Mesodermal cell (in vitro differentiated cells): Measurements from ENCODE around the gene ELP4.

Experiments used
- H3K27ac ChIP-seq: 2 replicates; pipeline ENCODE4 v1.7.0; 2013; ENCODE audit warnings: mild to moderate bottlenecking, low read depth, low read length, moderate library complexity; ENCODE audit not compliant: severe bottlenecking
- H3K36me3 ChIP-seq: 2 replicates; pipeline ENCODE4 v1.7.1; 2013; ENCODE audit warnings: mild to moderate bottlenecking, low read length, moderate library complexity; ENCODE audit not compliant: control insufficient read depth, insufficient read depth
- H3K4me1 ChIP-seq: one replicate; pipeline ENCODE4 v1.7.1; 2013; ENCODE audit warnings: mild to moderate bottlenecking, low read length; ENCODE audit not compliant: insufficient read depth, control insufficient read depth, poor library complexity, severe bottlenecking
- H3K4me3 ChIP-seq: 2 replicates; pipeline ENCODE4 v1.7.0; 2013; ENCODE audit warnings: low read length, control low read depth, mild to moderate bottlenecking; ENCODE audit not compliant: insufficient read depth, poor library complexity, severe bottlenecking; ENCODE audit errors: extremely low read depth
- H3K9me3 ChIP-seq: 2 replicates; pipeline ENCODE4 v1.7.1; 2013; ENCODE audit warnings: mild to moderate bottlenecking, low read length, moderate library complexity; ENCODE audit not compliant: control insufficient read depth
- WGBS, 2 experiments: methylation state at CpG; one replicate each; pipeline ENCODE4 v1.1.5; 2013; ENCODE audit warnings: missing lambda C conversion rate in 2 of 2; ENCODE audit not compliant: insufficient coverage in 2 of 2; 5-methylcytosine and 5-hydroxymethylcytosine counted together

ELP4 gene

GRCh38 chr11:31818425-31818755 lies 308.8 kb downstream of the ELP4 start:
- no peaks in the 10 kb centered on the region for H3K9me3 ChIP-seq
- WGBS, 2 experiments = 5 to 7% methylated on average over 8 of the region's 9 CpGs
- no peak overlapping the region for H3K4me3 ChIP-seq
- no peak overlapping the region for H3K27ac ChIP-seq
- H3K36me3 ChIP-seq = no peaks in the 10 kb centered on the region
- H3K4me1 ChIP-seq = peaks cover 17% of the 10 kb centered on the region

- no peaks in the 10 kb centered on the region for H3K36me3 ChIP-seq
- no peak overlapping the region for H3K4me3 ChIP-seq
- H3K27ac ChIP-seq = no peak overlapping the region
- 3 to 4% methylated on average over 17 to 22 of the region's 26 CpGs for WGBS, 2 experiments
- no peaks in the 10 kb centered on the region for H3K9me3 ChIP-seq
- peaks cover 14% of the 10 kb centered on the region for H3K4me1 ChIP-seq
These were observed 309.3 kb downstream of the ELP4 start for GRCh38 chr11:31818874-31819331.

- Histone ChIP-seq H3K9me3 (no peaks in the 10 kb centered on the region), H3K4me3 (no peak overlapping the region), H3K27ac (no peak overlapping the region), H3K36me3 (no peaks in the 10 kb centered on the region), H3K4me1 (peaks cover 14% of the 10 kb centered on the region)
- WGBS, 2 experiments = 1 to 3% methylated on average over 47 to 49 of the region's 55 CpGs
These were observed 310.3 kb downstream of the ELP4 start for GRCh38 chr11:31819621-31820437.

GRCh38 chr11:31820438-31820818 lies 310.9 kb downstream of the ELP4 start:
- Histone ChIP-seq H3K27ac (no peak overlapping the region), H3K4me1 (peaks cover 10% of the 10 kb centered on the region), H3K4me3 (no peak overlapping the region), H3K9me3 (no peaks in the 10 kb centered on the region), H3K36me3 (no peaks in the 10 kb centered on the region)
- 0% methylated on average over 4 to 10 of the region's 15 CpGs for WGBS, 2 experiments

GRCh38 chr11:31821235-31821764 lies 311.7 kb downstream of the ELP4 start:
- peaks cover 4% of the 10 kb centered on the region for H3K4me1 ChIP-seq
- WGBS, 2 experiments = 20 to 22% methylated on average over 1 of the region's 5 CpGs

GRCh38 chr11:31821766-31822165 lies 312.2 kb downstream of the ELP4 start:
- Histone ChIP-seq H3K9me3 (no peaks in the 10 kb centered on the region), H3K27ac (no peak overlapping the region), H3K4me1 (peaks cover 2% of the 10 kb centered on the region), H3K4me3 (no peak overlapping the region), H3K36me3 (no peaks in the 10 kb centered on the region)
- 0% methylated on average over 2 of the region's 8 CpGs; no CpG with 5 or more reads in 1 of the 2 experiments for WGBS, 2 experiments

More at GRCh38 chr11:31821235-31821764, 311.7 kb downstream of the ELP4 start:
- H3K27ac ChIP-seq = no peak overlapping the region
- H3K9me3 ChIP-seq = no peaks in the 10 kb centered on the region
- H3K4me3 ChIP-seq = no peak overlapping the region
- H3K36me3 ChIP-seq = no peaks in the 10 kb centered on the region

GRCh38 chr11:31822175-31822926 lies 312.8 kb downstream of the ELP4 start:
- Histone ChIP-seq H3K36me3 (no peaks in the 10 kb centered on the region), H3K4me1 (no peaks in the 10 kb centered on the region), H3K4me3 (no peak overlapping the region), H3K27ac (no peak overlapping the region), H3K9me3 (no peaks in the 10 kb centered on the region)
- WGBS, 2 experiments = 40 to 42% methylated on average over 9 to 10 of the region's 17 CpGs

GRCh38 chr11:31822927-31823643 lies 313.5 kb downstream of the ELP4 start:
- no peaks in the 10 kb centered on the region for H3K4me1 ChIP-seq
- WGBS, 2 experiments = 36 to 42% methylated on average over 13 to 14 of the region's 14 CpGs

GRCh38 chr11:31823644-31824331 lies 314.2 kb downstream of the ELP4 start:
- no peaks in the 10 kb centered on the region for H3K4me1 ChIP-seq
- no peaks in the 10 kb centered on the region for H3K36me3 ChIP-seq
- H3K9me3 ChIP-seq = no peaks in the 10 kb centered on the region
- H3K27ac ChIP-seq = no peak overlapping the region
- 5% methylated on average over 12 to 14 of the region's 24 CpGs for WGBS, 2 experiments
- no peak overlapping the region for H3K4me3 ChIP-seq

More at GRCh38 chr11:31822927-31823643, 313.5 kb downstream of the ELP4 start:
- no peak overlapping the region for H3K4me3 ChIP-seq
- no peak overlapping the region for H3K27ac ChIP-seq
- H3K9me3 ChIP-seq = no peaks in the 10 kb centered on the region
- H3K36me3 ChIP-seq = no peaks in the 10 kb centered on the region

GRCh38 chr11:31824332-31824878 lies 314.8 kb downstream of the ELP4 start:
- Histone ChIP-seq H3K27ac (no peak overlapping the region), H3K4me3 (no peak overlapping the region), H3K9me3 (no peaks in the 10 kb centered on the region), H3K36me3 (no peaks in the 10 kb centered on the region), H3K4me1 (peaks cover 6% of the 10 kb centered on the region)
- WGBS, 2 experiments = 0 to 5% methylated on average over 1 to 10 of the region's 18 CpGs
